ENCODE results near the gene SUMF2. TPM values are rescaled to one million over a fixed set of nuclear protein-coding genes. Genes with fewer than 3 reads are reported as not detected.
A peak's percentile ranks its signal among the peaks of the same experiment; 100 is the strongest.

SUMF2 gene
- total and polyA plus RNA-seq, 2 experiments from 2014 or later = 32.9 to 45.7 TPM

GRCh38 chr7:56081626-56082340 is 17.7 kb downstream of the SUMF2 start:
- Mint-ChIP-seq H3K27me3 (ENCODE audit: insufficient read depth, low read depth, poor library complexity) (peaks cover 12% of the 10 kb centered on the region), H3K36me3 (ENCODE audit: low read depth) (peaks cover 15% of the 10 kb centered on the region), H3K4me3 (no peak overlapping the region), H3K4me1 (no peaks in the 10 kb centered on the region), H3K27ac (no peak overlapping the region), H3K9me3 (peaks cover 3% of the 10 kb centered on the region; the same call in 1 of the 3 replicates)
- Histone ChIP-seq H3K36me3 (ENCODE audit: insufficient read depth) (no peaks in the 10 kb centered on the region; the same call in 1 of the 2 replicates), H4K20me1 (replicated peaks; ENCODE audit: insufficient read depth) (no peaks in the 10 kb centered on the region), H3K27me3 (ENCODE audit: insufficient read depth) (no peaks in the 10 kb centered on the region), H3K4me3 (no peak overlapping the region), H2AFZ (no peak overlapping the region), H3K79me2 (replicated peaks; ENCODE audit: insufficient read depth) (no peaks in the 10 kb centered on the region), H3K4me1 (ENCODE audit: insufficient read depth) (no peaks in the 10 kb centered on the region), H3F3A (replicated peaks; ENCODE audit: low read depth) (no peaks in the 10 kb centered on the region), H3K4me2 (no peak overlapping the region), H3K27ac (ENCODE audit: low read depth) (no peak overlapping the region), H3K9me2 (ENCODE audit: insufficient read depth) (no peaks in the 10 kb centered on the region)
- no peak for DNase-seq (ENCODE audit: low spot score)
- no peak for ATAC-seq
- no peak for TF ChIP-seq JUNB (IDR thresholded peaks at IDR 0.05; ENCODE audit: unreplicated experiment)

GRCh38 chr7:56083150-56083785 is 19.2 kb downstream of the SUMF2 start:
- no peaks in the 10 kb centered on the region for H3K4me1 ChIP-seq (ENCODE audit: insufficient read depth)
- H3K4me3 Mint-ChIP-seq = no peak overlapping the region
- H3K9me2 ChIP-seq (ENCODE audit: insufficient read depth) = no peaks in the 10 kb centered on the region
- H3K27ac ChIP-seq (ENCODE audit: low read depth) = no peak overlapping the region
- H3K4me2 ChIP-seq = no peak overlapping the region
- DNase-seq (ENCODE audit: low spot score) = no peak
- peaks cover 12% of the 10 kb centered on the region for H3K27me3 Mint-ChIP-seq (ENCODE audit: insufficient read depth, low read depth, poor library complexity)
- H4K20me1 ChIP-seq (replicated peaks; ENCODE audit: insufficient read depth) = no peaks in the 10 kb centered on the region
- no peaks in the 10 kb centered on the region; the same call in 1 of the 2 replicates for H3K36me3 ChIP-seq (ENCODE audit: insufficient read depth)
- peaks cover 3% of the 10 kb centered on the region; the same call in 1 of the 3 replicates for H3K9me3 Mint-ChIP-seq
- H3K4me1 Mint-ChIP-seq = no peaks in the 10 kb centered on the region
- H3K79me2 ChIP-seq (replicated peaks; ENCODE audit: insufficient read depth) = no peaks in the 10 kb centered on the region
- H3F3A ChIP-seq (replicated peaks; ENCODE audit: low read depth) = no peaks in the 10 kb centered on the region
- peaks cover 17% of the 10 kb centered on the region for H3K36me3 Mint-ChIP-seq (ENCODE audit: low read depth)
- H3K4me3 ChIP-seq = no peak overlapping the region
- no peak overlapping the region for H2AFZ ChIP-seq
- no peak for ATAC-seq
- peak overlapping the region; percentile 47; the same call in 1 of the 2 replicates for H3K27ac Mint-ChIP-seq
- H3K27me3 ChIP-seq (ENCODE audit: insufficient read depth) = no peaks in the 10 kb centered on the region
- TF ChIP-seq REST (IDR thresholded peaks at IDR 0.05; ENCODE audit: unreplicated experiment) = no peak
- no peak for TF ChIP-seq CREB1 (CRISPR knock-in tag; IDR thresholded peaks at IDR 0.05; ENCODE audit: low read depth)
- TF ChIP-seq EZH2phosphoT487 (IDR thresholded peaks at IDR 0.05; ENCODE audit: unreplicated experiment) = no peak
- TF ChIP-seq STAT1 (IDR thresholded peaks at IDR 0.05; ENCODE audit: unreplicated experiment) = no peak
- TF ChIP-seq POLR2AphosphoS5 (IDR thresholded peaks at IDR 0.05; ENCODE audit: low read depth) = no peak
- TF ChIP-seq ZNF331 (CRISPR knock-in tag; IDR thresholded peaks at IDR 0.05; ENCODE audit: low read depth) = no peak
- TF ChIP-seq JUNB (IDR thresholded peaks at IDR 0.05; ENCODE audit: unreplicated experiment) = no peak
- no peak for TF ChIP-seq CTCF (conservative IDR thresholded peaks at IDR 0.05; ENCODE audit: low read depth in 2 of 2)

Measured in GM23338 (cell line).